Measurements from ENCODE around the gene SANBR. TPM values are rescaled to one million over a fixed set of nuclear protein-coding genes. Genes with fewer than 3 reads are reported as not detected.

Gene SANBR
- total and polyA plus RNA-seq, 2 donors (not counting 3 experiments of a cell fraction or from before 2014, with no cell fraction given): 5.7 to 22.9 TPM

GRCh38 chr2:61114147-61114546 lies 48.5 kb downstream of the SANBR start:
- no peak overlapping the region for H3K4me2 ChIP-seq (ENCODE audit: insufficient read depth, low read length)
- intact Hi-C loops (cut with micrococcal nuclease) (no loop called here), dilution Hi-C loops (cut with MboI; ENCODE audit: extremely low pct_ligation_motif_present, low sequenced_read_pairs) (no loop called here)
- no peaks in the 10 kb centered on the region for H3K9me1 ChIP-seq (replicated peaks; ENCODE audit: control insufficient read depth, extremely low read depth, insufficient read depth, low read length)
- TF ChIP-seq CTCF (IDR thresholded peaks at IDR 0.05; ENCODE audit: extremely low read depth in 1 of 2, insufficient read depth in 1 of 2, low read depth in 1 of 2, low read length in 2 of 2) (no peak), FOS (IDR thresholded peaks at IDR 0.05; ENCODE audit: borderline replicate concordance, insufficient read depth, low read length) (no peak), POLR2A (IDR thresholded peaks at IDR 0.05; ENCODE audit: low read depth, low read length) (no peak), MYC (IDR thresholded peaks at IDR 0.05; ENCODE audit: low read depth, low read length) (no peak), GATA2 (IDR thresholded peaks at IDR 0.05; ENCODE audit: insufficient read depth, insufficient read length, low read depth, low read length) (no peak), JUN (IDR thresholded peaks at IDR 0.05; ENCODE audit: borderline replicate concordance, insufficient read depth, insufficient read length, low read depth) (no peak), EZH2 (IDR thresholded peaks at IDR 0.05; ENCODE audit: borderline replicate concordance, low read depth, low read length, severe bottlenecking) (no peak), MAX (IDR thresholded peaks at IDR 0.05; ENCODE audit: insufficient read depth, insufficient read length) (no peak), POLR2AphosphoS5 (IDR thresholded peaks at IDR 0.05; ENCODE audit: insufficient read depth, low read depth, low read length) (no peak)
- ChIA-PET CTCF (no interaction called here), POLR2A (no interaction called here)
- H3K27ac ChIP-seq (ENCODE audit: insufficient read depth, low read depth, low read length): no peak overlapping the region
- no peaks in the 10 kb centered on the region for H3K4me1 ChIP-seq (ENCODE audit: control insufficient read depth, extremely low read depth, insufficient read depth, low read length)
- no peak for FAIRE-seq
- BruUV-seq (replicated peaks): no TSS peak
- no peaks in the 10 kb centered on the region for H3K9me3 ChIP-seq (replicated peaks; ENCODE audit: control insufficient read depth, insufficient read depth, low read length)
- H3K79me2 ChIP-seq (ENCODE audit: control insufficient read depth, insufficient read depth, low read length): no peaks in the 10 kb centered on the region
- H3K4me3 ChIP-seq (replicated peaks in 1 of 3; ENCODE audit: insufficient read depth in 1 of 3, low read depth in 1 of 3, low read length in 3 of 3): no peak overlapping the region
- no peaks in the 10 kb centered on the region for H3K27me3 ChIP-seq (ENCODE audit: control insufficient read depth in 2 of 2, insufficient read depth in 2 of 2, low read length in 2 of 2)
- H3K36me3 ChIP-seq (ENCODE audit: control insufficient read depth in 2 of 2, extremely low read depth in 1 of 2, insufficient read depth in 2 of 2, low read length in 2 of 2): peaks cover 2% of the 10 kb centered on the region in 2 experiments
- DNase-seq (ENCODE audit: low read depth, low spot score): no peak
- H2AFZ ChIP-seq (ENCODE audit: low read depth, low read length): no peak overlapping the region
- no peak overlapping the region for H3K9ac ChIP-seq (replicated peaks; ENCODE audit: extremely low read depth, insufficient read depth, low read length)
- H4K20me1 ChIP-seq (replicated peaks; ENCODE audit: control insufficient read depth, extremely low read depth, insufficient read depth, low read length): no peaks in the 10 kb centered on the region

Other genes with a start within 250 kb of the SANBR start
- 11.7 and 12.8 TPM in 2 replicates for gene REL, start 184.3 kb upstream of the SANBR start, total RNA-seq
- 2.4 and 3.5 TPM in 2 replicates for gene REL, start 184.3 kb upstream of the SANBR start, polyA plus RNA-seq
- 21.0 and 25.0 TPM in 2 replicates for gene PEX13, start 48.2 kb upstream of the SANBR start, total RNA-seq
- gene PEX13, start 48.2 kb upstream of the SANBR start, polyA plus RNA-seq: 15.7 and 18.0 TPM in 2 replicates
- 6.5 and 10.3 TPM in 2 replicates for gene PUS10, start 47.6 kb upstream of the SANBR start, total RNA-seq
- 2.7 and 3.7 TPM in 2 replicates for gene PUS10, start 47.6 kb upstream of the SANBR start, polyA plus RNA-seq
- 3.8 and 4.1 TPM in 2 replicates for gene C2orf74, start 96.3 kb downstream of the SANBR start, total RNA-seq
- 2.9 and 5.6 TPM in 2 replicates for gene C2orf74, start 96.3 kb downstream of the SANBR start, polyA plus RNA-seq

All from endothelial cell of umbilical vein (primary cell).